Activated T-cell treated with anti-CD3 and anti-CD28 coated beads, Interleukin-2, amount 50 U/mL, for 24 hours (primary cell): Measurements from ENCODE around the gene CDH22.

ENCODE experiments used
- DNase-seq: peaks from one replicate; pipeline ENCODE4 v3.0.0-alpha.2; 2020
- H3K27ac Mint-ChIP-seq: 2 replicates; pipeline ENCODE4 v1.8.0; 2020; ENCODE audit warnings: mild to moderate bottlenecking, mixed read lengths
- H3K27me3 Mint-ChIP-seq: 2 replicates; pipeline ENCODE4 v1.8.0; 2020; ENCODE audit warnings: mixed read lengths
- H3K36me3 Mint-ChIP-seq: 2 replicates; pipeline ENCODE4 v1.8.0; 2020; ENCODE audit warnings: low read depth, mixed read lengths
- H3K4me1 Mint-ChIP-seq: 2 replicates; pipeline ENCODE4 v1.8.0; 2020; ENCODE audit warnings: low read depth, mixed read lengths
- H3K4me3 Mint-ChIP-seq: 2 replicates; pipeline ENCODE4 v1.8.0; 2020; ENCODE audit warnings: mild to moderate bottlenecking, moderate library complexity, mixed read lengths
- H3K9me3 Mint-ChIP-seq: 2 replicates; pipeline ENCODE4 v1.8.0; 2020; ENCODE audit warnings: mixed read lengths

The CDH22 gene

GRCh38 chr20:46142124-46142523, 166.2 kb downstream of the CDH22 start:
- Mint-ChIP-seq H3K4me3 (no peak overlapping the region), H3K27ac (no peak overlapping the region)

GRCh38 chr20:46139908-46140482, 168.3 kb downstream of the CDH22 start:
- H3K27ac Mint-ChIP-seq: no peak overlapping the region
- no peaks in the 10 kb centered on the region for H3K9me3 Mint-ChIP-seq
- H3K36me3 Mint-ChIP-seq: no peaks in the 10 kb centered on the region
- no peak overlapping the region for H3K4me3 Mint-ChIP-seq
- DNase-seq: no peak
- H3K4me1 Mint-ChIP-seq: no peaks in the 10 kb centered on the region
- peaks cover 49% of the 10 kb centered on the region for H3K27me3 Mint-ChIP-seq

More at GRCh38 chr20:46142124-46142523, 166.2 kb downstream of the CDH22 start:
- H3K9me3 Mint-ChIP-seq: no peaks in the 10 kb centered on the region
- peaks cover 40% of the 10 kb centered on the region for H3K27me3 Mint-ChIP-seq
- no peak for DNase-seq
- H3K4me1 Mint-ChIP-seq: no peaks in the 10 kb centered on the region
- no peaks in the 10 kb centered on the region for H3K36me3 Mint-ChIP-seq

DNA sequence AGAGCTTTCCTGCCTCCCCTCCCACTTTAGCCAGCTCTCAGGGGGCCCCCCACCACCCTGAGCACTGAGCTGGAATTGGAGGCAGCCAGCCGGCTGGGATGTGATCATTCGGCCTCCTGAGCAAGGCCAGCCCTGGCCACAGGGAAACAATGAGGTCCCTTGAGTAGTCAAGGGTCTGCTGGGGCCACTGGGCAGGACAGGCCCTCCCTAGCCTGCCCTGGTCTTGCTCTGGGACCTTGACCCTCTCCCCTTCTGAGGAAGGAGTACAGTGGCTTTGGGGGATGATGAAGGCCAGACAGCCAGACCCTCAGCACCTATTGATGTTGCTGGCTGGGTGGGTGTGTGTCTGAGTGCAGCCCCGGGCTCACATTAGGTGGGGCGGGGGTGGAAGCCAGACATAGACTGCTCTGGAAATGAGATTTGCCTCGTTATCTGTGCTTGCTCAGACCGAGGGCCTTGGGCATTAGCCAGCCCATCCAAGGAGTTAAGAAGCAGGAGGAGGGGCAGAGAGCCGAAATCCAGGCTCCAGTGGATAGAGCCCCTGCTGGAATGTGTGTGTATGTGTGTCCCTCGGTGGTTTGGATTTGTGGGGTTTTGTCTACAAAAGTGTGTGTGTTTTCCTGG, 168.9 kb downstream of the CDH22 start:
- Mint-ChIP-seq H3K4me3 (no peak overlapping the region), H3K36me3 (no peaks in the 10 kb centered on the region), H3K4me1 (no peaks in the 10 kb centered on the region), H3K27me3 (peaks cover 52% of the 10 kb centered on the region), H3K27ac (no peak overlapping the region), H3K9me3 (no peaks in the 10 kb centered on the region)
- DNase-seq: no peak

- DNase-seq: no peak
- Mint-ChIP-seq H3K4me1 (peaks cover 1% of the 10 kb centered on the region), H3K27me3 (peaks cover 61% of the 10 kb centered on the region), H3K9me3 (no peaks in the 10 kb centered on the region), H3K4me3 (no peak overlapping the region), H3K36me3 (no peaks in the 10 kb centered on the region), H3K27ac (no peak overlapping the region)
These were observed 170.5 kb downstream of the CDH22 start for GRCh38 chr20:46137816-46138215.

DNA sequence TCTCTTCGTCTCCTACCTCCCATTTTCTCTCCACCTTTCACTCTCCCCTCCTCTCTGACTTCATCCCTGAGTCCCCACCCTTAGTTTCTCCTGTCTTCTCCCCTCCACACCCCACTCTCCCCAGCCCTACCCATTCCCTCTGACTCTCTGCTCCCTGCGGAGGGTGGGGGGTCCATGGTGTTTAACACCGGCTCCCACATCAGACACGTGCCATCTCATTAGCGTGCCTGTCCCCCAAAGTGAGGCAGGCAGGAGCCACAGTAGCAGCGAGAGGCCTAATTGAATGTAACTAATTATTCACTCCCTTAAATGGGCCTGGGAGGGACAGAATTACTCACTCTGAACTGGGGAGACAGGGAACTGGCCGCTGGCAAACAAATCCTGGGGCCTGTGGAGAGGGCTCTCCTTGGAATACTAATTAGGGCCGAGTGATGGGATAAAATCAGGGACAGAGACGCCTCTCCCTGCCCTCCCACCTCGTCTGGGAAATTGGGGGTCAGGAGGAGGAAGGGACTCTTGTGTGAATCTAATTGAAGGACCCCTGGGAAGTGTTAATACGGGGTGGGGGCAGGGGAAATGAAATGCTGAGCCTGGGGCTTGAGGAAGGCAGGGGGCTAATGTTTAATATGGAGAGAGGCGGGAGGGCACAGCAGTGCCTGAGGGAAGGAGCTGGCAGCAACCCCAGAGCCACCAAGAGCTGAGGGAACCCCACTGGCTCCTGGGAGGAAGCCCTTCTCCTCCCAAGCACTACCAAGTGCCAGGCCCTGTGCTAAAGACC, 172.3 kb downstream of the CDH22 start:
- Mint-ChIP-seq H3K27ac (no peak overlapping the region), H3K9me3 (no peaks in the 10 kb centered on the region), H3K36me3 (no peaks in the 10 kb centered on the region), H3K27me3 (peaks cover 62% of the 10 kb centered on the region), H3K4me3 (no peak overlapping the region), H3K4me1 (peaks cover 2% of the 10 kb centered on the region)
- DNase-seq: no peak

DNA sequence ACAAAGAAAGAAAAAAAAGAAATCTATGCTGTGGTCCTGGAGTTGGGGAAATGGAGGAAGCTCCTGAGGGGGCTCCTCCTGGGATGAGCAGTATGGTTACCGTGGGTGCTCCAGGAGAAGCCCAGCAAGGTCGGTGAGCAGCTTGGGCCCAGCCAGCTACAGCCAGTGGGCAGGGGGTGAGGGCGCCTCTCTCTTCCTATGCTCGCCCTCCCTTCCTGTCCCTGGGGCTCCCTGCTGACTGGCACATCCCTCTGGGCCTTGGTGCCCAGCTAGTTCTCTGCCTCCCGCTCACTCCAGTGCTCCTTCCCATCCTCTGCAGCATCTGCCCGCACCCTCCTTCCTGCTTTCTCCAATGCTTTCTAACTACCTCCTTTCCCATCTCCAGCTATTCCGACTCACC, 173.6 kb downstream of the CDH22 start:
- Mint-ChIP-seq H3K9me3 (no peaks in the 10 kb centered on the region), H3K4me1 (peaks cover 2% of the 10 kb centered on the region), H3K27me3 (peaks cover 65% of the 10 kb centered on the region), H3K27ac (no peak overlapping the region), H3K36me3 (no peaks in the 10 kb centered on the region), H3K4me3 (no peak overlapping the region)
- no peak for DNase-seq

- H3K4me3 Mint-ChIP-seq: no peak overlapping the region
- H3K27ac Mint-ChIP-seq: no peak overlapping the region
- no peaks in the 10 kb centered on the region for H3K36me3 Mint-ChIP-seq
- peaks cover 2% of the 10 kb centered on the region for H3K4me1 Mint-ChIP-seq
- no peaks in the 10 kb centered on the region for H3K9me3 Mint-ChIP-seq
- peaks cover 60% of the 10 kb centered on the region for H3K27me3 Mint-ChIP-seq
- DNase-seq: no peak
These were observed 174.2 kb downstream of the CDH22 start for GRCh38 chr20:46133886-46134654.

DNA sequence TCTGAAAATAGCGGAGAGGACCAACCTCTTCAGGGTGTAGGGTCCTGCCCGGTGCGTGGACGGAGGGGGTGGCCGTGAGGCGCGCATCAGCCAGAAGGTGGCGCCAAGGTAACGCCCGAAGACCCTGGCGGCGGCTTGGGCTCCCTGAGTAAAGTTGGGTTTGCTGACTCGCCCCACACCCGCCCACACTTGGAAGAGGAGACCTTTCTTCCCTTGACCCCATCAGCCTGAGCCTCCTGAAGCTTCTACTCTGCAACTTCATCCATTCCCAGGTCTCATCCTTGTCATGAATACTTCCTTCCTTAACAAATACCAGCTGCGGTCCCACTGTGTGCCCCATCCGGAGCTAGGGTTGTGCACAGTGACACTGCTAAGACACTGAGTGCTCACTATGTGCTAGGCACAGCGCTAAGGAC, 175.6 kb downstream of the CDH22 start:
- Mint-ChIP-seq H3K27me3 (peaks cover 48% of the 10 kb centered on the region), H3K9me3 (no peaks in the 10 kb centered on the region), H3K4me1 (peaks cover 2% of the 10 kb centered on the region), H3K36me3 (peaks cover 2% of the 10 kb centered on the region), H3K27ac (no peak overlapping the region), H3K4me3 (no peak overlapping the region)
- peak; percentile 78 for DNase-seq

DNA sequence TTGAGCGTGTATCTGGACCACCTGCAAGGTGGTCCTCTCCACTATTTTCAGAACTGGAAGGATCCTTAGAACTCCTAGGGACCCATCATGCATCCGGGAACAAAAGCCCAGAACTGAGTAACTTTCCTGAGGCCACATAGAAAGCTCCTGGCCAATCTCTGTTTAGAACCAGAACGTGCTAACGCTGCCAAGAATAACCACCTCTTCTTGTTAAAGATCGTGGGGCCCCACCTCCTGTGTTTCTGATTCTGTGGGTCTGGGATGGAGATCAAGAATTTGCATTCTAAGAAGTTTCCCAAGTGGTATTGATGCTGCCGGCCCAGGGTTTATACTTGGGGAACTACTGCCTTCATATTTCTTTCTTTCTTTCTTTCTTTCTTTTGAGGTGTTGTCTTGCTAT, 176.9 kb downstream of the CDH22 start:
- no peak overlapping the region for H3K27ac Mint-ChIP-seq
- H3K27me3 Mint-ChIP-seq: peaks cover 46% of the 10 kb centered on the region
- no peaks in the 10 kb centered on the region for H3K9me3 Mint-ChIP-seq
- H3K4me1 Mint-ChIP-seq: peaks cover 2% of the 10 kb centered on the region
- peaks cover 2% of the 10 kb centered on the region for H3K36me3 Mint-ChIP-seq
- DNase-seq: no peak
- no peak overlapping the region for H3K4me3 Mint-ChIP-seq

- Mint-ChIP-seq H3K4me1 (peaks cover 2% of the 10 kb centered on the region), H3K27me3 (peaks cover 38% of the 10 kb centered on the region), H3K27ac (no peak overlapping the region), H3K4me3 (no peak overlapping the region), H3K36me3 (peaks cover 2% of the 10 kb centered on the region), H3K9me3 (no peaks in the 10 kb centered on the region)
- DNase-seq: no peak
These were observed 177.8 kb downstream of the CDH22 start for GRCh38 chr20:46130534-46130933.

DNA sequence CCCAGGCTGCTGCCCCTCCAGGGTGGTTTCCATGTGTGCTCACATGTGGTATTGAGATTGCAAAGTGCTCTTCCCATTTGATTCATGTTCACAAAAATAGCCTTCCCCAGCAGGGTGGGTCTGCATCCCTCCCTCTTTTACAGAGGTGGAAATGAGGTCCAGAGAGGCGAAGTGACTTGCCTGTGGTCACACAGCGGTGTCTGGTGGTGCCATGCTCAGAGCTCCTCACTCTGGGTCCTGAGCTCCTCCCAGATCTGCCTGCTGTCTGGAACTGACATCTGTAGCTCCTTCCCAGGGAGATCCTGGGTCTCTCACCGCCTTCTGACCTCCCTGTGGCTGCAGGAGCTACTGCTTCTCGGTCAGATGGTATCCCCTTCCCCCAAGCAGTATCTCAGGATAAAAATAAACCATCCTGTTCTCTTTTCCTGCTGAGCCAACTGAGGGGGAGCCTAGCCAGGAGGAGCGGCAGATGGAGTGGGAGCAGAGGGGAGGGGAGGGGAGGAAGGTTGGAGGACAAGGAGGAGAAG, 178.3 kb downstream of the CDH22 start:
- peaks cover 38% of the 10 kb centered on the region for H3K27me3 Mint-ChIP-seq
- H3K27ac Mint-ChIP-seq: no peak overlapping the region
- peaks cover 2% of the 10 kb centered on the region for H3K4me1 Mint-ChIP-seq
- no peak overlapping the region for H3K4me3 Mint-ChIP-seq
- peaks cover 2% of the 10 kb centered on the region for H3K36me3 Mint-ChIP-seq
- H3K9me3 Mint-ChIP-seq: no peaks in the 10 kb centered on the region
- no peak for DNase-seq

DNA sequence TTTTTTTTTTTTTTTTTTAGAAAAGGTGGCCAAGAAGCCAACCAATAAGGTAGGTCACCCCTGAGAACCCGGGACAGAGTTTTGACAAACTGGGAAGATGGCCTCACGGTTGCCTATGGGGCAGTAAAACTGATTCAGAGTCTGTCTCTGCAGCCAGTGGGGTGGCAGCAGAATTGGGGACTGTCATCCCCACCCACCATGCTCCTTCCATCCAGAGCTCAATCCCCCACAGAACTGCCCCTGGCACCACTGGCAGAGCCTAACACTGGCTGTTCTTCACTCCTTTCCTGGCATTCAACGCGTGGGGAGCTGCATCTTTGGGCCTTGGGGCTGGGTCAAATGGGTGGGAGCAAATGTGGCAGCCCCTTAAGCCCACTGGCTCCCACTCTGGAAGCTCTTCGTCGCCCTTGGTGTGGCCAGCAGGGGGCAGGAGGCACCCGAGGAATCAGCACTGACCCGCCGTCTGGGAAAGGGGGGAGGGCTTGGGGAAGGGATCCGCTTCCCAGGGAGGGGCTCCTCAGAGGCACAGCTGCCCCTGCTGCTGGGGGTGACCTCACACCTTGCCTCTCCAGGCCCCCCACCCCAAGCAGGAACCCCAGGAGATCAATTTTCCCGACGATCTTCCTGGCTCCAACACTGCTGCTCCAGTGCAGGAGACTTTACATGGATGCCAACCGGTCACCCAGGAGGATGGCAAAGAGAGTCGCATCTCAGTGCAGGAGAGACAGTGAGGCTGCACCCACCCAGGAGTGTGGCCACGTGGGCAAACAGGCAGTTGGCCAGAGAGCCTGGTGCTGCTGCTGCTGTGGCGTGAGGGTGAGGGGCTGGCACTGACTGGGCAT, 179.8 kb downstream of the CDH22 start:
- Mint-ChIP-seq H3K27ac (no peak overlapping the region), H3K27me3 (peaks cover 31% of the 10 kb centered on the region)

DNA sequence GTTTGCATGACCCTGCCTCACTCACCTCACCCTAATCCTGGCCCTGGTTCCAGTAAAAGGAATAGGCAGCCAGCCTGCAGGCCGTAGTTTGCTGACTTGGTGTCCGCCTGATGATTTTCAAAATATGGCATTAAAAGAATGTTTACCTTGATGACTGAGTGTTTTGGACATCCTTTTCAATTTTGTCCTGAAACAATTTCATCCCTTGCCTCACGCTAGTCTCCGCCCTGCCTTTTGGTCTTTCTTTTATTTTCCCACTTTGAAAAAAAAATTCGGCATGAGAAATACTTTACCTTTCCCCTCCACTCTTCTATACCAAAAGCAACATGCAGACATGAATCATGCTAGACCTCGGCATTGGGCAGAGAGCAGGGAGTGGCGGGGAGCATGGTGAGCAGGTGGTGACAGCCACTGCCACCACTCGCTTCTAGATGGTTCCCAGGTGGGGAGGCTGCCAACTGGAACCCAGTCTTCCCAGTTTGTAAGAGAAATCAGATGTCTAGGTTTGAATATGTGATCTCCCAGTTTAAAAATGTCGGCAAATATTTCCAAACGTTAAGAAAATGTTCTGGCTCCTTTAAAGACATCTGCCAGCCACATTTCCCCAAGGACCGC, 180.8 kb downstream of the CDH22 start:
- Mint-ChIP-seq H3K4me1 (no peaks in the 10 kb centered on the region), H3K27me3 (peaks cover 23% of the 10 kb centered on the region), H3K9me3 (no peaks in the 10 kb centered on the region)

More for the DNA sequence above, 179.8 kb downstream of the CDH22 start:
- Mint-ChIP-seq H3K36me3 (peaks cover 4% of the 10 kb centered on the region), H3K4me3 (no peak overlapping the region), H3K4me1 (peaks cover 2% of the 10 kb centered on the region), H3K9me3 (no peaks in the 10 kb centered on the region)
- no peak for DNase-seq

More for the DNA sequence above, 180.8 kb downstream of the CDH22 start:
- DNase-seq: peak; percentile 7
- no peak overlapping the region for H3K27ac Mint-ChIP-seq
- peaks cover 4% of the 10 kb centered on the region for H3K36me3 Mint-ChIP-seq
- H3K4me3 Mint-ChIP-seq: no peak overlapping the region
